Measurements from ENCODE around the gene HAUS6.
"Not testable (repeated sequence)": the region's sequence is repeated elsewhere in the genome, so short reads cannot be mapped to it uniquely, and the experiment has no call there.

Gene HAUS6

DNA sequence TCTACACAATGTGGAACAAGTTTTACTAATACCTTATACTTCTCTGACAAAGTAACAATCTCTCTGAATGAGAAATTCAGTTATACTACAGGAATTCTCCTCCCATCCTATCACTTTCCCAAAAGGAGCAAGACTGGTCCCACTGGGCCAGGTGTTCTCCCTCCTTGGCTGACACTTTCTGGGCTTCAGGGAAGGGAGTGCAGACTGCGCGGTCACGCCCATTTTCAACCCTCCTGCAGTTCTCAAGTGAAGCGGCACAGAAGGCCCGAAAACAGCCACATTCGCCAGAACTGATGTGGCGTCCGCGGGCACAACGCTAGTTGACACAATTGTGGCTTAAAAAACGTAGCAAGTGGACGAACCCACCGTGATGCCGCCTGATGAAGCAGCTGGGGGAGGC lies 70.3 kb downstream of the HAUS6 start:
- no peak for DNase-seq

DNA sequence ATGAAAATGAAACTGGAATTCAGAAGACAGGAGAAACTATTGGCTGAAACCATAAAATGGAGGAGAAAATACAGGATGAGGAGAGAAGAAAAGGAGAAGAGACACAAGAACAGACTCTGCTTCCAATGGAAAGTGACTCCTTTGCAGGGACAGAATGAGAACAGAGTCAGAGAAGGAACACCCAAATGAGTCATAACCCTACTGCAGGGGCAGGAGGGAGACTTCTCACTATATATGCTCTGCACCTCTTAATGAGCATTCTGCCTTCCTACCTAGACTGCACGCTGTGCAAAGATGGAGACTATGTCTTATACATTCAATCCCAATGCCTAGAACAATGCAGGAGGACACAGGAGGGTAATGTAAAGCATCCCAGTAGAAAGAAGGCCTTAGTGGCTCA lies 71.8 kb downstream of the HAUS6 start:
- DNase-seq: no peak

DNA sequence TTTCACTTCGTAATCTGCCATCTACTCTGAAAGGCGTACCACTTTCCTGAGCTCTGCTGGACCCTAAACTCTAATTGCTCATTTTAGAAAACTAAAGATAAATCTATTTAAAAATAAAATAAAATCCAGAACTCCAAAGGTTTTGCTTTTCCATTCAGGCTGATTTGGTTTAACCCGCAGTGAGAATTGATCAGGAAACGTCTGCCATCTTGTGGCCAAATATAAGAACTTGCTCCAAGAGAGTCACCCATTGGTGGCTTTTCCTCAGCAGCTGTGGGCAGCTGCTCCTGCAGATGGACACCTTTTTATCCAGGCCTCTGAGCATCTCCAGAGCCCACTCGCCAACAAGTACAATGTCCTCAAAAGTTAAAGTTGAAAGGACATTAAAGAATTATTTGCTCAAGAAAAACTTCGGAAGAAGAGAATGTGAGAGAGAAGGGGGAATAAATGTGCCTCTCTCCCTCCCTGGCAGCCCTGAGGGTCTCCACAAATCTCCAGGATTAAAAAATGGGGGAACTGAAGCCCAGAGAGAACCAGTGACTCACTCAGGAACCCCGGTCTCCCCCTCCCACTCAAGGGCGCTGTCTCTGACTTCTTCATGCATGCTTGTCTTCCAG lies 73.8 kb downstream of the HAUS6 start:
- peak; percentile 52 for DNase-seq

DNA sequence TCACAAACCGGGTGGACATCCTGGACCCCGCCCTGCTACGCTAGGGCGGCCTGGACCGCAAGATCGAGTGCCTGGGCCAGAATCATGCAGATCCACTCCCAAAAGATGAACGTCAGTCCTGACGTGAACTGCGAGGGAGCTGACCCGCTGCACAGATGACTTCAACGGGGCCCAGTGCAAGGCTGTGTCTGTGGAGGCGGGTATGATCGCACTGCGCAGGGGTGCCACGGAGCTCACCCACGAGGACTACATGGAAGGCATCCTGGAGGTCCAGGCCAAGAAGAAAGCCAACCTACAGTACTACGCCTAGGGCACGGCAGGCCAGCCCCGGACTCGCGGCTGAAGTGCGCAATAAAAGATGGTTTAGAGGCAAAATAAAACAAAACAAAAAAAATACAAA lies 74.9 kb downstream of the HAUS6 start:
- DNase-seq: no peak

DNA sequence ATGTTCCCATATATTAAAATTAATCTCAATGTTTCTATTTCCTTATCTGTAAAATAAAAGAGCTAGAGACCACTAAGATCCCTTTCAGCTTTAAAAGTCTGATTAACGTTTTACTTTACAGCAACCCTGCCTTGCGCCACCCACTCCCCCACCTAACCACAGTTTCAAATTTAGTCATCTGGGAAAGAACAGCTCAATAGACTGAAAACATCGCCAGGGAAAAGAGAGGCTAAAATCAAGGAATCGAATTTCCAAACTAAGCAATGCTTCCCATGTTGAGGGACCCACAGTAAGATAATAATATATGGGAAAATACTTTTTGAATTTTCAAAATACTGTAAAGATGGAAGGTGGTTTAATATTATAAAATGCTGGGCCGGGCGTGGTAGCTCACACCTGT lies 76.3 kb downstream of the HAUS6 start:
- no peak for DNase-seq

DNA sequence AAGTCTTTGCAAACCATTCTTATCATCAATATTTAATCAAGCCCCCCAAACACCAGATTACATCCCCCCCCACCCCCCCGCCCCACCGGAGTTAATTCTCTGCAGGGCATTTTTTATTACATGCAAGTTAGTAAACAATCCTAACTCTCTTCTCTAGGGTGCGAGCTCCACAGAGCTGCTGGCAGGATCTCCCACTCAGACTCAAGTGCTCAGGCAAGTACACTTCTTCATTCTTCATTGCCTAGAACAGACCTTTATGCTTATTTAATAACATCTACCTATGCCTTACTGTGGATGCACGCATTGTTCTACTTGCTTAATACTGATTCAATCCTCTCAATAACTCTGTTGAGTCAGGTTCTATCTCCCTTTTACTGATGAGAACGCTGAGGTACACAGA lies 79.6 kb downstream of the HAUS6 start:
- DNase-seq: no peak

DNA sequence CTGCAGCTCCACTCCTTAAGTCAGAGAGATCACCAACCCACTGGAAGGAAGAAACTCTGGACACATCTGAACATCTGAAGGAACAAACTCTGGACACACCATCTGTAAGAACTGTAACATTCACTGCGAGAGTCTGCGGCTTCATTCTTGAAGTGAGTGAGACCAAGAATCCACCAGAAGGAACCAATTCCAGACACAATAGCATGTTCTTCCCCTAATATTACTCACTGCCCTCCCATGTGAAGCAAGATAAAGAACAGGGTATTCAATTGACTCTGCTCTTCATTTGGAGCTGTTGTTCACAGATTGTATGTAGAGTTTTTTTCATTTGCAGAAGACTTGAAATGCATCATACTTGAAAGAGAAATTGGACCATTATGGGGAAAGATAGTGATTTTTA lies 80.5 kb downstream of the HAUS6 start:
- no peak for DNase-seq

DNA sequence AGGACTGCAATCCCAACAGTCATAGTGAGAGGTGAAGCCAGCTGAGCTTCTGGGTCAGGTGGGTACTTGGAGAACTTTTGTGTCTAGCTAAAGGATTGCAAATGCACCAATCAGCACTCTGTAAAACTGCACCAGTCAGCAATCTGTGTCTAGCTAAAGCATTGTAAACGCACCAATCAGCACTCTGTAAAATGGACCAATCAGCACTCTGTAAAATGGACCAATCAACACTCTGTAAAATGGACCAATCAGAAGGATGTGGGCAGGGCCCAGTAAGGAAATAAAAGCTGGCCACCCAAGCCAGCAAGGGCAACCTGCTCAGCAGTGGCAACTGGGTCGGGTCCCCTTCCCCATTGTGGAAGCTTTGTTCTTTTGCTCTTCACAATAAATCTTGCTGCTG lies 81.1 kb downstream of the HAUS6 start:
- DNase-seq: not testable (repeated sequence)

DNA sequence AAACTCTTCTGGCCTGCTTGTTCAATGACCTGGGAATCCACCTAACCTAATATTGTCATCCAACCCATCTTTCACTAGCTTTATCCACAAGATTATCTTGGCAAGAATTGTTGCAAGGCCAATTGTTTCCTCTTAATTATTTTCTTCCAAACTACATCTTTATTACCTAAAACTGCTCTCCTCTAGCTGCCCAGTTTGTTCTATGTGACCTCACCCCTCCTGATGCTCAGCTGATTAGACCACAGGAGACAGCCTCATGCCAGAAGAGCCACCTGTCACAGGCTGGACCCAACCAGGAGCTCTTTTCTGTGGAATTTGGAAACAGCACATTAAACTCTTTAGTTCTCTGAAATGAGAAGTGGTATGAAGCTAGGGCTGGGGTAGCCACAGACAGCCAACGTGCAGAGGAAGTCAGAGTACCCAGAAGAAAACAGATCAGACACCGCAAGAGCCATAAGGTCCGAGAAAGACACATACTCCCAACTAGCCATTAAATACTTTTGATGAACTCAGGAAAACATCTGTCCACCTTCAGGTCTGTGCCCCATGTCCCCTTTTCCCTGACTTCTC lies 81.7 kb downstream of the HAUS6 start:
- DNase-seq: no peak

DNA sequence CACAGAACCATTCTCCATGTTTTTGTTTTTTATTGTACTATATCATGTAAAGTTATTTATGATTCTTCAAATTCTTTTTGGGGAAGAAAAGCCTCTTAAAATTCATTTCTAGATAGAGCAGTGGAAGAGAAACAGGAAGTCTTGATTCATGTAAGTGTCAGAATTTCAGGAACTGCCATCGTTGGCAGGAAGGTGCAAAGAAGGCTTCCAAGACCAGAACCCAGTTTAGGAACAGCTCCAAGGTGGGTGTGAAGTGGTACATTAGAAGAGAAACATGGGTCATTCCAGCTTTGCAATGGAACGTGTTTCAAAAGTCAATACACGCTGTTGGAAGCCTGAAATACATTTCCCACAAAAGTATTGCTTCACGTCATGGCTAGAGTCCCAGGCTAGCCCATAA lies 84.5 kb downstream of the HAUS6 start:
- DNase-seq: no peak

DNA sequence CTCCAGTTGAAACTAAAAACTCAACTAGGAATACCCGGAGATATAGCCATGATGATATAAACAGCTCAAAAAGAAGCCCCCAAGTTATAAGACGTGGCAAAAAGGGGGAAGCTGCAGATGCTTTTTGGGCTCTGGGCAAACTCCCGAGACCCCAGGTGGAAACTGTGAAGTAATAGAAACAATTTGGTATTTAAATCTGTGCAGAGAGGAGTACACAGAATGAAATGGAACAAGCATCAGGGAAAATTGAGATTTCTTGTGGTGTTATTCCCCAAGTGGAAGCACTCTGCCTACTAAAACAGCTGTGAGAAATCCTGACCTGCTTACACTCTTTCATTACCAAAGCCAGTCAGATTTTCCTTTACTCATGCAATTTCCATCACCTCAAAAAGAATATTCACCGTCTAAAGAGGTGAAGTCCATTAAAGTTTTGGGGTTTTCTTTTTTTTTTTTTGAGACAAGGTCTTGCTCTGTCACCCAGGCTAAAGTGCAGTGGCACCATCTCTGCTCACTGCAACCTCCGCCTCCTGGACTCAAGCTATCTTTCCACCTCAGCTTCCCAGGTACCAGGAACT lies 93.2 kb downstream of the HAUS6 start:
- DNase-seq: no peak
